Ovary (tissue), 9 donors: Measurements from ENCODE around the gene NUAK1. TPM values are rescaled to one million over a fixed set of nuclear protein-coding genes. Genes with fewer than 3 reads are reported as not detected.

Source experiments
- DNase-seq, 5 donors: peaks; one replicate each; pipeline ENCODE4 v3.0.0-alpha.2; 2019 to 2020
- H3K27ac ChIP-seq, 2 donors: fragments of 200-600 bp; one replicate each; pipeline versions ENCODE4 v1.5.1 to v1.8.0; 2019 to 2022
- H3K27me3 ChIP-seq: fragments of 200-600 bp; one replicate; pipeline ENCODE4 v1.8.0; 2022
- H3K36me3 ChIP-seq: fragments of 200-600 bp; sonication (generic); one replicate; pipeline ENCODE4 v1.5.1; 2019
- H3K4me1 ChIP-seq: one replicate; pipeline ENCODE4 v1.8.1; 2013; ENCODE audit warnings: mild to moderate bottlenecking, moderate library complexity; ENCODE audit not compliant: insufficient read depth
- H3K4me3 ChIP-seq: fragments of 200-600 bp; sonication (generic); one replicate; pipeline ENCODE4 v1.5.1; 2017
- H3K9me3 ChIP-seq, 2 donors: fragments of 200-600 bp in 1 of 2; sonication (generic) in 1 of 2; one replicate each; pipeline versions ENCODE4 v1.5.1 to v1.8.1; 2013 to 2019; ENCODE audit warnings: mild to moderate bottlenecking in 1 of 2, moderate library complexity in 1 of 2
- EP300 ChIP-seq: sonication (generic); formaldehyde crosslinking; IDR thresholded peaks from one replicate; pipeline ENCODE4 v1.6.1; 2017; ENCODE audit warnings: antibody characterized with exemption
- POLR2A ChIP-seq: fragments of 450-650 bp; IDR thresholded peaks from one replicate; pipeline ENCODE4 v1.6.1; 2017; ENCODE audit warnings: antibody characterized with exemption, mild to moderate bottlenecking, moderate library complexity
- WGBS, 3 donors: extraction: QIAGEN DNeasy Blood & Tissue Kit in 1 of 3; methylation state at CpG; one replicate each; pipeline versions ENCODE4 v1.1.5 to v1.1.7; 2013 to 2017; 5-methylcytosine and 5-hydroxymethylcytosine counted together
- intact Hi-C, 4 donors: fragments of 100-400 bp; cut with DNase I; formaldehyde crosslinking; loops; one replicate each; pipeline versions ENCODE4 v1.11.0 to v1.15.1; 2022 to 2023
- polyA plus RNA-seq, 2 donors: library from polyadenylated mRNA; stranded (reverse); fragments of 200-250 nt in 1 of 2; fragments of 350-450 nt in 1 of 2; fragmentation: Illumina TruSeq in 1 of 2; extraction: RNeasy Lipid Tissue Mini Kit (QIAGEN cat#74804) in 1 of 2; gene quantifications; one replicate each; pipeline ENCODE4 v1.2.3, GENCODE V29; 2013 to 2014
- total RNA-seq, 7 donors: library from RNA; depleted of rRNA in 2 of 7; stranded (reverse); fragments of >200 nt in 2 of 7; fragmentation: NEBNext Ultra II Directional in 3 of 7; extraction: Animal tissue kit (Norgen Biotek cat#: 25700) in 3 of 7; gene quantifications; one replicate each; pipeline versions ENCODE4 v1.1.0 to v1.2.4, GENCODE V29; 2016 to 2023
- TF ChIP-seq, protein P1 (sequence below), 3 donors: fragments of 450-650 bp in 2 of 3; fragments of 200-600 bp in 1 of 3; IDR thresholded peaks; one replicate each; pipeline versions ENCODE4 v1.5.1 to v1.8.0; 2016 to 2022; ENCODE audit warnings: antibody characterized with exemption in 3 of 3, mild to moderate bottlenecking in 1 of 3
- donor health status: DM: no; HTN: no; CAD: no; lungs with moderate emphysema.
- donor health status: DM: no; HTN: no; CAD: no.
- donor health status: Bipolar disorder and iron deficiency.
- donor health status: DM: yes; HTN: yes; CAD: no.
- donor health status: DM: no; HTN: no; CAD: no.
- donor health status: DM: yes; HTN: yes; CAD: no.

NUAK1 gene
- total and polyA plus RNA-seq, 9 donors, result 2.8 to 22.2 (median 12.0) TPM

DNA sequence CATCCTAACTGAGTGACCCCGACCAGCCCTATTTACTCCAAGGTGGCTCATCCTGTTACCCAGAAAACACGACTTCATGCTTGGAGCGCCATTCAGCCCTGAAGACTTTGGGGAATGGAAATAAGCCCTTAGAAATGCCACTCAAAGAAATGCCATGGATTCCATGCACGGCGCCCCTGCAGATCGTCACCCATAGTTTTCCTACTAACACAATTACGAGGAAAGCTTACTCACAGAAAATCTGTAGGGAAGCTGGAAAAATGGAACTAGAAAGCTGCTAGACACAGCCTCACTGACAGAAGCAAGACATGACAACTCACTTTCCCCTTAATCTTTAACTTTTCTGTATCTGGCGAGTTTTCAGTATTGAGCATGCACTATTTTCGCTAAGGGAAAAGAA lies 19.5 kb downstream of the NUAK1 start:
- no peaks in the 10 kb centered on the region for H3K36me3 ChIP-seq
- TF ChIP-seq EP300 (no peak), POLR2A (no peak)
- TF ChIP-seq, protein P1, sequence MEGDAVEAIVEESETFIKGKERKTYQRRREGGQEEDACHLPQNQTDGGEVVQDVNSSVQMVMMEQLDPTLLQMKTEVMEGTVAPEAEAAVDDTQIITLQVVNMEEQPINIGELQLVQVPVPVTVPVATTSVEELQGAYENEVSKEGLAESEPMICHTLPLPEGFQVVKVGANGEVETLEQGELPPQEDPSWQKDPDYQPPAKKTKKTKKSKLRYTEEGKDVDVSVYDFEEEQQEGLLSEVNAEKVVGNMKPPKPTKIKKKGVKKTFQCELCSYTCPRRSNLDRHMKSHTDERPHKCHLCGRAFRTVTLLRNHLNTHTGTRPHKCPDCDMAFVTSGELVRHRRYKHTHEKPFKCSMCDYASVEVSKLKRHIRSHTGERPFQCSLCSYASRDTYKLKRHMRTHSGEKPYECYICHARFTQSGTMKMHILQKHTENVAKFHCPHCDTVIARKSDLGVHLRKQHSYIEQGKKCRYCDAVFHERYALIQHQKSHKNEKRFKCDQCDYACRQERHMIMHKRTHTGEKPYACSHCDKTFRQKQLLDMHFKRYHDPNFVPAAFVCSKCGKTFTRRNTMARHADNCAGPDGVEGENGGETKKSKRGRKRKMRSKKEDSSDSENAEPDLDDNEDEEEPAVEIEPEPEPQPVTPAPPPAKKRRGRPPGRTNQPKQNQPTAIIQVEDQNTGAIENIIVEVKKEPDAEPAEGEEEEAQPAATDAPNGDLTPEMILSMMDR (IDR thresholded peaks at IDR 0.05), result no peak
- DNase-seq, result no peak
- intact Hi-C loops, result no loop called here
- no peaks in the 10 kb centered on the region for H3K9me3 ChIP-seq
- H3K4me1 ChIP-seq, result peaks cover 9% of the 10 kb centered on the region
- H3K4me3 ChIP-seq, result no peak overlapping the region
- 75 to 83% (median 77%) methylated on average over 9 of the region's 9 CpGs for WGBS, 3 donors
- H3K27ac ChIP-seq, result no peak overlapping the region
- H3K27me3 ChIP-seq, result no peaks in the 10 kb centered on the region

DNA sequence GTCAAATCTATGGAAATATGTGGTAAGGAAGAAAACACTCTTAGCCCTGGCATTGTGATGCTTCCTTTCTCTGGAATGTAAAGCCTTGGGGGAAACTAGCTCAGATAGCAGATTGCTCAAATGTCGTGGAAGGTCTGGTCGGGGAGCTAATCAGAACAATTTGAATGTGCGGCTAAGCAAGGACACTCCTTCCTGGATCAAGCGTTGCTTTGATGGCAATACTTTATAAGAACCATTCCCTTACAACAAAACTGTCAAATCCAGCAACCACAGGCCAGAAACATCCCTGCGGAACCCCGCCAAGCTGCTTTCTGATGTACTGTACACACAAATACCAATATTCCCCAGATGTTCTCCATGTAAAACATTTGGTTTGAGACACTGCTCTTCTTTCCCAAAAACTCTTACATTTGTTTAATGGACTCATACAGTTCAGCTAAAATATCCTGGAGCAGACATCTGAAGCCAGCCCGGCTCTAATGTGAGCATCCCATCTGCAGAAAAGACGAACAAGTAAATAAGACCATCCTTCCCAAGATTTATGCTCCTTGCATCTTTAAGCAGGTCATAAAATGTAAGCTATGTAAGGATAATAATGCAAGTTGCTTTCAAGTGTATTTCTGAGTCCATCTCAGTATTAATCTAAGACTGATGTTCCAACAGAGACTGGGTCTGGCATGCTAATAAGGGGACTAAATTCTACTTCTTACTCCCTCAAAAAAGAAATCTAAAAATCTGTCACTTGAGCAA lies 20.2 kb downstream of the NUAK1 start:
- Histone ChIP-seq H3K27ac (no peak overlapping the region), H3K4me3 (no peak overlapping the region), H3K36me3 (no peaks in the 10 kb centered on the region), H3K9me3 (no peaks in the 10 kb centered on the region), H3K27me3 (no peaks in the 10 kb centered on the region), H3K4me1 (peaks cover 11% of the 10 kb centered on the region)
- 78 to 86% (median 80%) methylated on average over 8 of the region's 8 CpGs for WGBS, 3 donors
- no peak for DNase-seq
- intact Hi-C loops, result no loop called here
- TF ChIP-seq EP300 (no peak), POLR2A (no peak)
- TF ChIP-seq, protein P1 (IDR thresholded peaks at IDR 0.05), result no peak

DNA sequence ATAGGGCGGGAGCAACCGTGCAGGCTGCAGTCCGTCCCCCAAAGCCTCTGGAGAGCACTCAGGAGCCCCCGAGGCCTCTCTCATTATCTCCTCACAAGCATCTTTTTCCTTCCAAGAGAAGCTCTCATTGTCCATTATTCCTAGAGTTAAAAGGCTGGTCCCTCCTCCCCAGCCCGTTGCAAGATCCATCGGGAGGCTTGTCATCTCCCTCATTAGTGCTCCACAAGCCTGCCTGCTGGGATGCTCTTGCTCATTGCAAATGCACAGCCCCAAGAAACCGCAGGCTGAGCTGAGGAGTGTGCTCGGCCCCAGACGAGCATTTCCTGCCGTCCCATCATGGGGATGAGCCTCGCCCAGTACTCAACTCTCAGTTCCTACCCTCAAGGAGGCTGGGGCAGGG lies 23.3 kb downstream of the NUAK1 start:
- TF ChIP-seq POLR2A (no peak), EP300 (no peak)
- TF ChIP-seq, protein P1 (IDR thresholded peaks at IDR 0.05), result no peak
- H3K27ac ChIP-seq, result no peak overlapping the region
- H3K36me3 ChIP-seq, result no peaks in the 10 kb centered on the region
- H3K27me3 ChIP-seq, result no peaks in the 10 kb centered on the region
- peaks cover 17% of the 10 kb centered on the region for H3K4me1 ChIP-seq
- H3K4me3 ChIP-seq, result no peak overlapping the region
- no peaks in the 10 kb centered on the region for H3K9me3 ChIP-seq
- DNase-seq, result no peak
- WGBS, 3 donors, result 58 to 81% (median 73%) methylated on average over 11 of the region's 11 CpGs
- intact Hi-C loops, result no loop called here

DNA sequence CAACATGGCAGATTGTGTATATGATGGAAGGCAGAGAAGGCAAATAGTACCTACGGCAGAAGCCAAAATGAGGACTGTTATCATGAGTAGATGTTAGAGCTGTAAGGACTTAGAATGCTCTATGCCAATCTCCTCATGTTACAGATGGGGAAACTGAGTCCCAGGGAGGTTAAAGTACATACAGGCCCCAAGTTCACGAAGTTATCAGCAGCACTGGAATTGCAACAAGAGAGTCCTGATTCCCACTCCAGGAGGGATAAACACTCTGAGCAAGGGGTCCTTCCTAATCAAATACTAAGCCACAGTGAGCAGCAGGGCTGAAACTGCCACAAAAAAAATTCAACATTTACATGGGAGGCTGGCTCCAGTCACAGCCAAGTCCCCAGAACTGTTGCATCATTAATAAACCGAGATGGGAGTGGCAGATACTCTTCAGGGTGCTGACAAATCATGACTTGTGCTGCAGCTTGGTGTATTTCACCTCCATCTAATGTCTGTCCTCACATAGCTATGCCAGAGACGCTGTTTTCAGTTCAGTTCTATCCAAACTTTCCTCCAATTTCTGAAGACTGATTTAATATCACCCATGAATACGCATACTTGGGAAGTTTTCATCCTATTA lies 24.2 kb downstream of the NUAK1 start:
- H3K4me1 ChIP-seq, result peaks cover 15% of the 10 kb centered on the region
- H3K27ac ChIP-seq, result peak overlapping the region in 1 of 2 donors; percentile 55
- WGBS, 3 donors, result 62 to 73% (median 71%) methylated on average over 5 of the region's 5 CpGs
- TF ChIP-seq, protein P1 (IDR thresholded peaks at IDR 0.05), result no peak
- no peak overlapping the region for H3K4me3 ChIP-seq
- no peak for DNase-seq
- H3K27me3 ChIP-seq, result no peaks in the 10 kb centered on the region
- no peaks in the 10 kb centered on the region for H3K36me3 ChIP-seq
- intact Hi-C loops, result no loop called here
- no peaks in the 10 kb centered on the region for H3K9me3 ChIP-seq
